ENCODE results near the gene TRAF4. TPM values are rescaled to one million over a fixed set of nuclear protein-coding genes. Genes with fewer than 3 reads are reported as not detected.

Gene TRAF4
- polyA plus RNA-seq, 1 experiment: 55.6 TPM

GRCh38 chr17:28714281-28714680 is 29.5 kb upstream of the TRAF4 start:
- Histone ChIP-seq H3K36me3 (ENCODE audit: control insufficient read depth, insufficient read depth, low read length) (peaks cover 19% of the 10 kb centered on the region), H3K4me3 (ENCODE audit: low read depth, low read length) (no peak overlapping the region), H3K27me3 (ENCODE audit: control insufficient read depth, insufficient read depth, low read length) (no peaks in the 10 kb centered on the region)
- no peak for DNase-seq (ENCODE audit: low read depth)
- ChIA-PET POLR2A (no interaction called here), CTCF (interaction anchor here (4.5 kb wide), 1 partner anchor 12 kb away, joined by 21 read pairs; the partner anchor contains the start of gene TLCD1)
- TF ChIP-seq, protein P1, sequence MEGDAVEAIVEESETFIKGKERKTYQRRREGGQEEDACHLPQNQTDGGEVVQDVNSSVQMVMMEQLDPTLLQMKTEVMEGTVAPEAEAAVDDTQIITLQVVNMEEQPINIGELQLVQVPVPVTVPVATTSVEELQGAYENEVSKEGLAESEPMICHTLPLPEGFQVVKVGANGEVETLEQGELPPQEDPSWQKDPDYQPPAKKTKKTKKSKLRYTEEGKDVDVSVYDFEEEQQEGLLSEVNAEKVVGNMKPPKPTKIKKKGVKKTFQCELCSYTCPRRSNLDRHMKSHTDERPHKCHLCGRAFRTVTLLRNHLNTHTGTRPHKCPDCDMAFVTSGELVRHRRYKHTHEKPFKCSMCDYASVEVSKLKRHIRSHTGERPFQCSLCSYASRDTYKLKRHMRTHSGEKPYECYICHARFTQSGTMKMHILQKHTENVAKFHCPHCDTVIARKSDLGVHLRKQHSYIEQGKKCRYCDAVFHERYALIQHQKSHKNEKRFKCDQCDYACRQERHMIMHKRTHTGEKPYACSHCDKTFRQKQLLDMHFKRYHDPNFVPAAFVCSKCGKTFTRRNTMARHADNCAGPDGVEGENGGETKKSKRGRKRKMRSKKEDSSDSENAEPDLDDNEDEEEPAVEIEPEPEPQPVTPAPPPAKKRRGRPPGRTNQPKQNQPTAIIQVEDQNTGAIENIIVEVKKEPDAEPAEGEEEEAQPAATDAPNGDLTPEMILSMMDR (IDR thresholded peaks at IDR 0.05; ENCODE audit: insufficient read depth, low read depth, low read length): no peak

- Histone ChIP-seq H3K36me3 (ENCODE audit: control insufficient read depth, insufficient read depth, low read length) (peaks cover 19% of the 10 kb centered on the region), H3K4me3 (ENCODE audit: low read depth, low read length) (no peak overlapping the region), H3K27me3 (ENCODE audit: control insufficient read depth, insufficient read depth, low read length) (no peaks in the 10 kb centered on the region)
- POLR2A ChIA-PET: no interaction called here
- CTCF ChIA-PET: interaction anchor here (0.6 to 4.5 kb wide), 6 partner anchors 9 to 884 kb away, joined by 3 to 21 read pairs (median 3); partner anchors contain the start of gene TLCD1
- DNase-seq (ENCODE audit: low read depth): no peak
- TF ChIP-seq, protein P1 (IDR thresholded peaks at IDR 0.05; ENCODE audit: insufficient read depth, low read depth, low read length): no peak
Observed at GRCh38 chr17:28715217-28715616, 28.6 kb upstream of the TRAF4 start.

- Histone ChIP-seq H3K4me3 (ENCODE audit: low read depth, low read length) (peak overlapping the region; percentile 55), H3K36me3 (ENCODE audit: control insufficient read depth, insufficient read depth, low read length) (peaks cover 22% of the 10 kb centered on the region), H3K27me3 (ENCODE audit: control insufficient read depth, insufficient read depth, low read length) (no peaks in the 10 kb centered on the region)
- TF ChIP-seq, protein P1 (IDR thresholded peaks at IDR 0.05; ENCODE audit: insufficient read depth, low read depth, low read length): no peak
- no peak for DNase-seq (ENCODE audit: low read depth)
- POLR2A ChIA-PET: no interaction called here
- CTCF ChIA-PET: interaction anchor here (1.1 to 4.5 kb wide), 3 partner anchors 10 to 47 kb away, joined by 3 to 21 read pairs (median 5); partner anchors contain the start of gene TLCD1
Observed at GRCh38 chr17:28716740-28717577, 26.9 kb upstream of the TRAF4 start.

GRCh38 chr17:28717578-28718332 is 26.1 kb upstream of the TRAF4 start, which contains the start of gene RAB34:
Gene RAB34 (minus strand): TSS chr17:28717868. CDS start chr17:28717266, 602 bp downstream.
- peak within 1 kb of the TSS; percentile 55 for H3K4me3 ChIP-seq (ENCODE audit: low read depth, low read length)
- no peaks in the 10 kb centered on the region for H3K27me3 ChIP-seq (ENCODE audit: control insufficient read depth, insufficient read depth, low read length)
- peaks cover 24% of the 10 kb centered on the region for H3K36me3 ChIP-seq (ENCODE audit: control insufficient read depth, insufficient read depth, low read length)
- CTCF ChIA-PET: interaction anchor here (1.4 to 4.5 kb wide), 3 partner anchors 9 to 32 kb away, joined by 3 to 21 read pairs (median 9); partner anchors contain the start of gene TLCD1
- TF ChIP-seq, protein P1 (IDR thresholded peaks at IDR 0.05; ENCODE audit: insufficient read depth, low read depth, low read length): peak; percentile 35
- peak; percentile 46 for DNase-seq (ENCODE audit: low read depth)
- POLR2A ChIA-PET: no interaction called here
